ENCODE results near the gene NUB1. TPM values are rescaled to one million over a fixed set of nuclear protein-coding genes. Genes with fewer than 3 reads are reported as not detected.

NUB1 gene
- total RNA-seq, 1 experiment from 2014 or later: 48.5 TPM

DNA sequence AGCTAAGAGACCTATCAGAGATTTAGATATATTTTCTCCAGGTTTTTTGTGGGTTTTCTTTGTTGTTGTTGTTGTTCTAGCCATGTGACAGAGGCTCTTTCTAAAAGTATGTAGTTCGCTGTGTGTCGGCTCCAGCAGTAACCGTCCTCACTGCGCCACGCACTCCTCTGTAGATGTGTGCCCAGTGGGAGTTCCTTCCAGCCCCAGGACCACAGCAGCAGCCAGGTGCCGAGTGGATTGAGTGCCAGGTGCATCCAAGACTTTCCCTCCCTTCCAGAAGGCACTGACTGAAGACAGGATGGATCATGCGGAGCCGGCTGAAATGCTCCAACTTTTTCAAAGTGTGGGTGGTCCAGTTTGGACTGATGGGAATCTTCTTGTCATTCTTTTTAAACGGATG, 36.4 kb downstream of the NUB1 start:
- no peak overlapping the region for H2BK20ac ChIP-seq (ENCODE audit: low read depth, low read length, poor library complexity, severe bottlenecking)
- H3K27me3 ChIP-seq (ENCODE audit: insufficient read depth, low read length): peaks cover 8% of the 10 kb centered on the region; the same call in 1 of the 2 replicates
- H2AK5ac ChIP-seq (ENCODE audit: insufficient read length, low read length): no peak overlapping the region
- Mint-ChIP-seq H3K27me3 (ENCODE audit: low read depth) (peaks cover 15% of the 10 kb centered on the region), H3K4me3 (no peak overlapping the region), H3K4me1 (peaks cover 27% of the 10 kb centered on the region in 2 experiments), H3K9me3 (no peaks in the 10 kb centered on the region), H3K36me3 (ENCODE audit: insufficient read depth in 1 of 3, low read depth in 3 of 3) (peaks cover 3 to 44% (median 39%) of the 10 kb centered on the region in 3 experiments), H3K27ac (0 out of 7 replicates have a peak overlapping the region, but pooled peaks of 1 of the 3 experiments have one; percentile 25)
- no peak overlapping the region for H3K18ac ChIP-seq (ENCODE audit: insufficient read length, low read depth, low read length)
- H4K91ac ChIP-seq (ENCODE audit: insufficient read length, low read depth, low read length): no peak overlapping the region
- TF ChIP-seq, protein P1, sequence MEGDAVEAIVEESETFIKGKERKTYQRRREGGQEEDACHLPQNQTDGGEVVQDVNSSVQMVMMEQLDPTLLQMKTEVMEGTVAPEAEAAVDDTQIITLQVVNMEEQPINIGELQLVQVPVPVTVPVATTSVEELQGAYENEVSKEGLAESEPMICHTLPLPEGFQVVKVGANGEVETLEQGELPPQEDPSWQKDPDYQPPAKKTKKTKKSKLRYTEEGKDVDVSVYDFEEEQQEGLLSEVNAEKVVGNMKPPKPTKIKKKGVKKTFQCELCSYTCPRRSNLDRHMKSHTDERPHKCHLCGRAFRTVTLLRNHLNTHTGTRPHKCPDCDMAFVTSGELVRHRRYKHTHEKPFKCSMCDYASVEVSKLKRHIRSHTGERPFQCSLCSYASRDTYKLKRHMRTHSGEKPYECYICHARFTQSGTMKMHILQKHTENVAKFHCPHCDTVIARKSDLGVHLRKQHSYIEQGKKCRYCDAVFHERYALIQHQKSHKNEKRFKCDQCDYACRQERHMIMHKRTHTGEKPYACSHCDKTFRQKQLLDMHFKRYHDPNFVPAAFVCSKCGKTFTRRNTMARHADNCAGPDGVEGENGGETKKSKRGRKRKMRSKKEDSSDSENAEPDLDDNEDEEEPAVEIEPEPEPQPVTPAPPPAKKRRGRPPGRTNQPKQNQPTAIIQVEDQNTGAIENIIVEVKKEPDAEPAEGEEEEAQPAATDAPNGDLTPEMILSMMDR (conservative IDR thresholded peaks at IDR 0.05): no peak
- H4K8ac ChIP-seq (replicated peaks; ENCODE audit: insufficient read length, low read depth, low read length): no peak overlapping the region
- H3K9ac ChIP-seq (ENCODE audit: extremely low read depth, insufficient read length, low read length): no peak overlapping the region
- peaks cover 4% of the 10 kb centered on the region for H4K20me1 ChIP-seq (ENCODE audit: control insufficient read depth, insufficient read depth, insufficient read length)
- H3K14ac ChIP-seq (ENCODE audit: insufficient read depth, low read length): no peak overlapping the region
- WGBS (ENCODE audit: extremely low coverage, insufficient read length, low lambda C conversion rate): no CpG with 5 or more reads among the region's 9 CpGs
- no peak overlapping the region for H2BK120ac ChIP-seq (ENCODE audit: low read depth, low read length, poor library complexity, severe bottlenecking)
- H3K23ac ChIP-seq (ENCODE audit: insufficient read length, low read depth, low read length): no peak overlapping the region
- H3K79me1 ChIP-seq (ENCODE audit: insufficient read depth, low read depth, low read length, poor library complexity, severe bottlenecking): no peaks in the 10 kb centered on the region
- peaks cover 15% of the 10 kb centered on the region for H3K23me2 ChIP-seq (ENCODE audit: insufficient read length, low read depth, low read length, poor library complexity, severe bottlenecking)
- no peak overlapping the region for H3K4me2 ChIP-seq (ENCODE audit: insufficient read depth, insufficient read length, low read length)
- no peak overlapping the region for H2BK15ac ChIP-seq (ENCODE audit: low read depth, low read length)
- no peak overlapping the region for H3K4ac ChIP-seq (ENCODE audit: low read depth, low read length)
- H2BK12ac ChIP-seq (ENCODE audit: insufficient read length, low read depth, low read length): no peak overlapping the region
- H3K79me2 ChIP-seq (ENCODE audit: insufficient read depth, low read length): no peaks in the 10 kb centered on the region
- H2AFZ ChIP-seq (ENCODE audit: low read length): no peak overlapping the region
- DNase-seq: no peak
- H3K56ac ChIP-seq (ENCODE audit: insufficient read length, low read depth, low read length): no peak overlapping the region
- H4K5ac ChIP-seq (ENCODE audit: insufficient read length, low read depth, low read length): no peak overlapping the region
- no peak overlapping the region for H3T11ph ChIP-seq (ENCODE audit: low read length)
- H3K4me1 ChIP-seq (ENCODE audit: insufficient read depth, low read length): no peaks in the 10 kb centered on the region
- no peak overlapping the region for H2BK5ac ChIP-seq (ENCODE audit: insufficient read length, low read length)
- no peaks in the 10 kb centered on the region for H3K9me3 ChIP-seq (ENCODE audit: control insufficient read depth, low read depth, low read length)
- no peak overlapping the region for H3K27ac ChIP-seq (ENCODE audit: insufficient read length, low read depth, low read length)
